GM12891 (cell line): ENCODE data around the gene KRTAP20-1.

ENCODE experiments used
- PAX5 ChIP-seq: IDR thresholded peaks from 2 replicates; pipeline ENCODE4 v1.6.1; 2011; ENCODE audit warnings: low read length, moderate library complexity, mild to moderate bottlenecking; ENCODE audit not compliant: insufficient read depth, severe bottlenecking
- POLR2A ChIP-seq: IDR thresholded peaks from 2 replicates; pipeline ENCODE4 v1.6.1; 2011; ENCODE audit warnings: low read depth, low read length, control low read depth
- POLR2AphosphoS5 ChIP-seq: IDR thresholded peaks from 2 replicates; pipeline ENCODE4 v1.6.1; 2011; ENCODE audit warnings: low read depth, low read length, control low read depth
- SPI1 ChIP-seq: IDR thresholded peaks from 2 replicates; pipeline ENCODE4 v1.6.1; 2011; ENCODE audit warnings: low read depth, low read length, control low read depth
- TAF1 ChIP-seq: IDR thresholded peaks from 2 replicates; pipeline ENCODE4 v1.6.1; 2011; ENCODE audit warnings: low read depth, low read length, control low read depth

GRCh38 chr21:30642564-30642963 lies 26.3 kb downstream of the KRTAP20-1 start, which contains the start of gene KRTAP20-3:
- TF ChIP-seq TAF1 (no peak), POLR2A (no peak), POLR2AphosphoS5 (no peak), SPI1 (no peak), PAX5 (no peak)
